Psoas muscle (tissue), 8 donors: Measurements from ENCODE around the gene SOX13. TPM values are rescaled to one million over a fixed set of nuclear protein-coding genes. Genes with fewer than 3 reads are reported as not detected.
A peak's percentile ranks its signal among the peaks of the same experiment; 100 is the strongest.

ENCODE experiments used
- ATAC-seq, 4 donors: fragments of 200-7000 bp; cut with Tn5 transposase; one replicate each; pipeline ENCODE4 v1.9.1; 2020; ENCODE audit warnings: moderate library complexity in 3 of 4, mild to moderate bottlenecking in 2 of 4
- DNase-seq, 2 donors: peaks; one replicate each; pipeline ENCODE4 v3.0.0-alpha.2; 2020
- H3K27ac ChIP-seq: fragments of 200-600 bp; one replicate; pipeline ENCODE4 v1.8.0; 2022
- H3K27me3 ChIP-seq, 3 donors: fragments of 200-600 bp in 1 of 3; one replicate each; pipeline versions ENCODE4 v1.6.1 to v1.8.0; 2013 to 2022; ENCODE audit warnings: low read length in 2 of 3, mild to moderate bottlenecking in 2 of 3, moderate library complexity in 1 of 3; ENCODE audit not compliant: insufficient read depth in 3 of 3
- H3K36me3 ChIP-seq, 2 donors: fragments of 200-600 bp in 1 of 2; one replicate each; pipeline versions ENCODE4 v1.6.1 to v1.8.0; 2013 to 2022; ENCODE audit warnings: low read depth in 1 of 2, mild to moderate bottlenecking in 1 of 2, moderate library complexity in 1 of 2; ENCODE audit not compliant: insufficient read depth in 1 of 2
- H3K4me1 ChIP-seq: fragments of 200-600 bp; one replicate; pipeline ENCODE4 v1.8.0; 2022
- H3K4me3 ChIP-seq: fragments of 200-600 bp; one replicate; pipeline ENCODE4 v1.8.0; 2022; ENCODE audit warnings: mild to moderate bottlenecking
- H3K9me3 ChIP-seq: fragments of 200-600 bp; one replicate; pipeline ENCODE4 v1.8.0; 2022
- WGBS, 3 donors: extraction: QIAGEN DNeasy Blood & Tissue Kit; methylation state at CpG; one replicate each; pipeline versions ENCODE4 v1.1.6 to v1.1.7; 2013; 5-methylcytosine and 5-hydroxymethylcytosine counted together
- intact Hi-C, 2 donors: fragments of 100-400 bp; cut with DNase I; formaldehyde crosslinking; loops; one replicate each; pipeline versions ENCODE4 v1.11.0 to v1.14.2; 2022
- polyA plus RNA-seq, 3 donors: library from polyadenylated mRNA; stranded (reverse); fragments of 200-250 nt; gene quantifications; one replicate each; pipeline ENCODE4 v1.2.3, GENCODE V29; 2013
- total RNA-seq, 4 donors: library from RNA; stranded (reverse); fragmentation: NEBNext Ultra II Directional in 2 of 4; extraction: Animal tissue kit (Norgen Biotek cat#: 25700) in 2 of 4; gene quantifications; one replicate each; pipeline versions ENCODE4 v1.2.1 to v1.2.4, GENCODE V29; 2021 to 2023
- TF ChIP-seq, protein P1 (sequence below): fragments of 200-600 bp; IDR thresholded peaks from one replicate; pipeline ENCODE4 v1.8.0; 2022; ENCODE audit warnings: antibody characterized with exemption
- donor health status: healthy with polysubstance abuse.
- donor health status: DM: no; HTN: no; CAD: no; lungs with moderate emphysema.
- donor health status: Bipolar disorder and iron deficiency.
- donor health status: healthy.
- donor health status: DM: yes; HTN: yes; CAD: no.
- donor health status: DM: no; HTN: no; CAD: no.
- donor health status: DM: no; HTN: no; CAD: no.
- donor health status: DM: yes; HTN: yes; CAD: no.

The SOX13 gene
- total and polyA plus RNA-seq, 7 donors: 5.2 to 19.6 (median 9.4) TPM

DNA sequence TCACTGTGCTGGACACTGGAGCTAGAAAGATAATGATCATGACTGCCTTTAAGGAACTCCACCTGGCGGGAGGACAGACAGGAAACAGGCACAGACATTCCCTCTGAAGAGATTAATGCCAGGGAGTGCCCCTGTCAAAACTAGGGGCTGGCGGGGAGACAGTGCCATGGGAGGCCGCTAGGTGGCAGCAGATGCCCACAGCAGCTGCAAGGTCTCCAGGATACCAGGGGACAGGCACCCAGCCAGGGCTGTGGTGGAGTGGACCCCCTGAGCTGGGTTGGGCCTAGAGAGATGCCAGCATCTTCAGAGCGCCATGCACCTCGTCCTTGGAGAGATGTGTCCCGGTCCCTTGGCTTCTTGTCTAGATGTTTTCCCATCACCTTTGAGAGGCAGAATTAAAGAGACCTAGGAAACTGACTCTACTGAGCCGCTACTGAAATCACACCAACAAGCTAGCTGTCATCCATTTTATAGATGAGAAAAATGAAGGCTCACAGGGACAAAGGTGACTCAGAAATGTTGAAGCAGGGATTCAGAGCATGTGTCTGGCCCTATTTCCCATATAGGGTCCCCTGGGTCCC lies 89.7 kb downstream of the SOX13 start:
- H3K27ac ChIP-seq: no peak overlapping the region
- H3K9me3 ChIP-seq: no peaks in the 10 kb centered on the region
- H3K36me3 ChIP-seq: no peaks in the 10 kb centered on the region
- no peaks in the 10 kb centered on the region for H3K4me1 ChIP-seq
- intact Hi-C loops: loop anchor here (1.0 to 5.0 kb wide), 4 partner anchors 44 to 201 kb away; no protein-coding TSS in a partner anchor
- 13 to 16% (median 14%) methylated on average over 7 of the region's 7 CpGs for WGBS, 3 donors
- no peak overlapping the region for H3K4me3 ChIP-seq
- peak; percentile 89 to 98 (median 95) for ATAC-seq
- DNase-seq: peak; percentile 79 to 89
- TF ChIP-seq, protein P1, sequence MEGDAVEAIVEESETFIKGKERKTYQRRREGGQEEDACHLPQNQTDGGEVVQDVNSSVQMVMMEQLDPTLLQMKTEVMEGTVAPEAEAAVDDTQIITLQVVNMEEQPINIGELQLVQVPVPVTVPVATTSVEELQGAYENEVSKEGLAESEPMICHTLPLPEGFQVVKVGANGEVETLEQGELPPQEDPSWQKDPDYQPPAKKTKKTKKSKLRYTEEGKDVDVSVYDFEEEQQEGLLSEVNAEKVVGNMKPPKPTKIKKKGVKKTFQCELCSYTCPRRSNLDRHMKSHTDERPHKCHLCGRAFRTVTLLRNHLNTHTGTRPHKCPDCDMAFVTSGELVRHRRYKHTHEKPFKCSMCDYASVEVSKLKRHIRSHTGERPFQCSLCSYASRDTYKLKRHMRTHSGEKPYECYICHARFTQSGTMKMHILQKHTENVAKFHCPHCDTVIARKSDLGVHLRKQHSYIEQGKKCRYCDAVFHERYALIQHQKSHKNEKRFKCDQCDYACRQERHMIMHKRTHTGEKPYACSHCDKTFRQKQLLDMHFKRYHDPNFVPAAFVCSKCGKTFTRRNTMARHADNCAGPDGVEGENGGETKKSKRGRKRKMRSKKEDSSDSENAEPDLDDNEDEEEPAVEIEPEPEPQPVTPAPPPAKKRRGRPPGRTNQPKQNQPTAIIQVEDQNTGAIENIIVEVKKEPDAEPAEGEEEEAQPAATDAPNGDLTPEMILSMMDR: peak; percentile 100
- H3K27me3 ChIP-seq: peaks cover 0 to 2% (median 0%) of the 10 kb centered on the region in 3 donors

DNA sequence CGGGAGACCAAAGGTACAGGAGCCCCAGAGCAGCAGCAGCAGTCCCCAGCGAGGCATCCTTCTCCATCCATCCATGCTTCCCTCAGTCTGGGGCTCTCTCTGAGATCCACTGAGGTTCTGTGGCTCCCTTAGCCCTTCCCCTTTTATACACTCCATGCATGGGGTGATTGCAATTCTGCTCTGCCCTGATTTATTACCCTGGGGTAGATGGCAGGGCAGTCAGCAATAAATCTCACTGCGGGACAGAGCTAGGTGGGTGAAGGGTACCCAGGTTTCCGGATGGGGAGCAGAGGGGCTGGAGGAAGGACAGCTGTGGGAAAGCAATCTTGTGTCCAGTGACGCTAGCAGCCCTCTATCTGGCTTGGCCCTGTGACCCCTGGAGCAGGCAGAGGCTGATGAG lies 93.3 kb downstream of the SOX13 start, which contains the start of gene REN:
TSS of gene REN (minus strand) at position 119 of the 400 bp plus-strand sequence. CDS start at position 75, 44 bp downstream.
- DNase-seq (no peak), ATAC-seq (no peak)
- Histone ChIP-seq H3K27me3 (no peaks in the 10 kb centered on the region), H3K36me3 (no peaks in the 10 kb centered on the region), H3K4me1 (no peaks in the 10 kb centered on the region), H3K4me3 (no peak within 1 kb of the TSS), H3K27ac (no peak within 1 kb of the TSS), H3K9me3 (no peaks in the 10 kb centered on the region)
- WGBS, 3 donors: 60 to 67% (median 64%) methylated on average over 5 of the region's 5 CpGs
- intact Hi-C loops: no loop called here
- TF ChIP-seq, protein P1: no peak

DNA sequence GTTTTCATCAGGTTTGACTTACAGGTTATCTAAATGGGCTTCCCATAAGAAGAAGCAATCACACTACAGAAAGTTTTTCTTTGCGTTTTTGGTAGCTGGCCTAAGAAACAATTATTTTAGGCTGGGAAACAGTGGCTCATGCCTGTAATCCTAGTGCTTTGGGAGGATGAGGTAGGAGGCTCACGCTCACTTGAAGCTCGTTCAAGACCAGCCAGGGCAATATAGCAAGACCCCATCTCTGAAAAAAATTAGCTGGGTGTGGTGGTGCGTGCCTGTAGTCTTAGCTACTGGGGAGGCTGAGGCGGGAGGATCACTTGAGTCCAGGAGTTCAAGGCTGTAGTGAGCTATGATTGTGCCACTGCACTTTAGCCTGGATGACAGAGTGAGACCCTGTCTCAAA lies 94.8 kb downstream of the SOX13 start:
- no peak for ATAC-seq

DNA sequence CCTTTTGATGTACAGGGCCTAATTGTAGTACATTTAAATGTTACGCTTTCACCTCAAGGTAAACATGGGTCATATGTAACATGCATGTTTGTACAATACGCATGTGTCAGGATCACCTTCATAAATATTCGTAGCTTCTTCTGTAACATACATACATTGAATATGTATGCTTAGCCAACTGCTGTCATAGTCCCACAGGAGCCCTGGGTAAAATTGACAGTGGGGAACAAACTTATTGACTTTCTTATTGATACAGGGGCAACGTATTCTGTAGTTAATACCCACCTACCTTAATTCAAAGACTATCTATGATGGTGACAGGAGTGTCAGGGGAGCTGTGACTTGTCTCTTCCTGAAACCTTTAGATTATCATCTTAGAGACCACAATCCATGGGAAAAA lies 96.9 kb downstream of the SOX13 start:
- intact Hi-C loops: no loop called here
- ATAC-seq (no peak), DNase-seq (no peak)
- H3K4me1 ChIP-seq: no peaks in the 10 kb centered on the region
- no peaks in the 10 kb centered on the region for H3K9me3 ChIP-seq
- H3K27ac ChIP-seq: no peak overlapping the region
- 80 to 90% (median 88%) methylated on average over 4 of the region's 4 CpGs for WGBS, 3 donors
- H3K27me3 ChIP-seq: peaks cover 0 to 3% (median 0%) of the 10 kb centered on the region in 3 donors
- H3K36me3 ChIP-seq: no peaks in the 10 kb centered on the region
- no peak overlapping the region for H3K4me3 ChIP-seq
- TF ChIP-seq, protein P1: no peak

More for the DNA sequence above, 94.8 kb downstream of the SOX13 start:
- H3K36me3 ChIP-seq: no peaks in the 10 kb centered on the region
- no peaks in the 10 kb centered on the region for H3K4me1 ChIP-seq
- H3K9me3 ChIP-seq: no peaks in the 10 kb centered on the region
- no peak for DNase-seq
- no peak overlapping the region for H3K27ac ChIP-seq
- intact Hi-C loops: no loop called here
- TF ChIP-seq, protein P1: no peak
- H3K27me3 ChIP-seq: no peaks in the 10 kb centered on the region
- no peak overlapping the region for H3K4me3 ChIP-seq
- WGBS, 3 donors: 82 to 95% (median 85%) methylated on average over 5 of the region's 5 CpGs
